Measurements from ENCODE around the gene ANP32E. TPM values are rescaled to one million over a fixed set of nuclear protein-coding genes. Genes with fewer than 3 reads are reported as not detected.
A peak's percentile ranks its signal among the peaks of the same experiment; 100 is the strongest.

The ANP32E gene
- total and polyA plus RNA-seq, 2 of the 8 experiments (the other 6 are each of a cell fraction or from before 2014, with no cell fraction given): 20.7 to 123 TPM

DNA sequence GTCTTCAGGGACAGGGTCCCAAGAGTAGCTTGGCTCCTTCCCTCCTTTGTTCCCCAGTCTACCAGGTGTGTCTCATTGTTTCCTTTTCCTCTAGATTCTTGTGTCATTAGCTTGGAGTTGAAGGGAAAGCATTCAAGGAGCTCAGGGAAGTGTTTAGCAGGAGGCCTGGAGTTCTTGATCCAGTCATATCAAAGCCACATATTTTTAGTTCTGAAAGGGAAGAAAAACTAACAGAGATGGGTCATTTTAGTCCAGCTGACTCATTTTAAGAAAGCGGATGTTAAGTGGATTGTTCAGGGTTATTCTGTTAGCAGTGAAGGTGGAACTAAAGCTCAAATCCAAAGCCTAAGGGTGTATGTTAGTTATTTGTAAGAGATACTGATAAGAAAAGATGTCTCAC is 37.4 kb upstream of the ANP32E start:
- Histone ChIP-seq H3K27ac (ENCODE audit: low read depth, low read length) (peak overlapping the region; percentile 30; the same call in 1 of the 2 replicates), H2BK5ac (ENCODE audit: low read depth, low read length) (0 out of 2 replicates have a peak overlapping the region, but pooled peaks have one; percentile 1), H2AK5ac (ENCODE audit: low read depth, low read length) (no peak overlapping the region), H3K23ac (ENCODE audit: insufficient read length) (no peak overlapping the region), H4K20me1 (replicated peaks in 1 of 2; ENCODE audit: control insufficient read depth in 1 of 2, insufficient read depth in 2 of 2, low read length in 2 of 2) (no peaks in the 10 kb centered on the region), H3K23me2 (ENCODE audit: low read depth, low read length) (peaks cover 3% of the 10 kb centered on the region), H3K4ac (replicated peaks; ENCODE audit: insufficient read length, low read depth, low read length) (no peak overlapping the region), H2BK120ac (replicated peaks; ENCODE audit: low read depth, low read length) (no peak overlapping the region), H3K79me1 (ENCODE audit: low read depth, low read length) (no peaks in the 10 kb centered on the region), H2BK15ac (ENCODE audit: low read length) (no peak overlapping the region), H4K5ac (ENCODE audit: insufficient read length, low read depth, low read length) (no peak overlapping the region), H2AFZ (ENCODE audit: low read length) (no peak overlapping the region), H2BK20ac (ENCODE audit: low read length) (no peak overlapping the region), H3K36me3 (ENCODE audit: control insufficient read depth in 2 of 4, insufficient read depth in 4 of 4, low read length in 3 of 4) (peaks cover 0 to 5% (median 1%) of the 10 kb centered on the region in 4 experiments; a peak in 2 of 8 replicates), H4K91ac (replicated peaks; ENCODE audit: insufficient read length, low read length) (no peak overlapping the region), H3K4me1 (replicated peaks in 1 of 4; ENCODE audit: control insufficient read depth in 3 of 4, insufficient read depth in 4 of 4, low read length in 3 of 4) (peaks cover 3 to 7% (median 5%) of the 10 kb centered on the region in 4 experiments; a peak in 4 of 7 replicates), H4K8ac (ENCODE audit: extremely low read depth, insufficient read depth, low read length) (no peak overlapping the region), H3K14ac (ENCODE audit: insufficient read length) (no peak overlapping the region), H3K27me3 (replicated peaks in 1 of 4; ENCODE audit: control insufficient read depth in 3 of 4, extremely low read depth in 1 of 4, insufficient read depth in 3 of 4, low read length in 3 of 4) (no peaks in the 10 kb centered on the region), H3K9ac (replicated peaks in 1 of 4; ENCODE audit: extremely low read depth in 1 of 4, low read depth in 3 of 4, low read length in 3 of 4) (peak overlapping the region in 1 of 4 experiments; percentile 70; a peak in 2 of 7 replicates), H3K18ac (ENCODE audit: extremely low read depth, low read length) (no peak overlapping the region), H3K9me3 (ENCODE audit: insufficient read depth in 2 of 2, low read depth in 1 of 2, low read length in 1 of 2) (no peaks in the 10 kb centered on the region), H2BK12ac (ENCODE audit: low read depth, low read length) (0 out of 2 replicates have a peak overlapping the region, but pooled peaks have one; percentile 27), H3K79me2 (ENCODE audit: control insufficient read depth in 1 of 2, insufficient read depth in 2 of 2, low read length in 2 of 2) (peaks cover under 1 to 4% of the 10 kb centered on the region in 2 experiments; a peak in 2 of 4 replicates), H3K56ac (replicated peaks; ENCODE audit: insufficient read length, low read depth, low read length) (no peak overlapping the region), H3K4me2 (ENCODE audit: insufficient read depth in 1 of 2, low read depth in 2 of 2, low read length in 2 of 2) (peak overlapping the region; percentile 32 to 82; a peak in 3 of 4 replicates), H3K4me3 (ENCODE audit: extremely low read depth in 1 of 4, insufficient read depth in 2 of 4, low read depth in 3 of 4, low read length in 4 of 4) (peak overlapping the region; percentile 20 to 57 (median 38); a peak in 5 of 8 replicates)
- ChIA-PET CTCF (ENCODE audit: partially characterized antibody) (interaction anchor here (0.9 to 16.5 kb wide), 5 partner anchors 8 to 34 kb away, joined by 3 to 326 read pairs (median 5); partner anchors contain the start of genes CA14 and CIART), POLR2A (ENCODE audit: partially characterized antibody) (interaction anchor here (0.7 to 25.2 kb wide), 10 partner anchors 7 to 73 kb away, joined by 3 to 535 read pairs (median 6); partner anchors contain the start of genes CA14 and CIART)
- DNase-seq (ENCODE audit: low read depth in 1 of 2, low spot score in 2 of 2) (no peak), FAIRE-seq (no peak)
- 67% methylated on average over 1 of the region's 1 CpG; no CpG with 5 or more reads in 1 of the 2 experiments for WGBS, 2 experiments (ENCODE audit: extremely low coverage in 1 of 2, insufficient coverage in 1 of 2, insufficient read length in 1 of 2, insufficient replicate concordance in 2 of 2, low coverage in 1 of 2, low lambda C conversion rate in 2 of 2, missing lambda C conversion rate in 1 of 2)
- TF ChIP-seq SP2 (IDR thresholded peaks at IDR 0.05; ENCODE audit: low read length) (no peak), TBP (IDR thresholded peaks at IDR 0.05; ENCODE audit: low read depth, low read length) (no peak), RNF2 (IDR thresholded peaks at IDR 0.05; ENCODE audit: borderline replicate concordance, low read depth, low read length, missing control alignments, poor library complexity, severe bottlenecking) (no peak), BRCA1 (IDR thresholded peaks at IDR 0.05; ENCODE audit: low read depth, low read length) (no peak), CHD1 (IDR thresholded peaks at IDR 0.05; ENCODE audit: low read depth, low read length) (no peak), POLR2A (IDR thresholded peaks at IDR 0.05; ENCODE audit: control extremely low read depth in 1 of 2, low read depth in 2 of 2, low read length in 2 of 2) (no peak), RFX5 (IDR thresholded peaks at IDR 0.05; ENCODE audit: borderline replicate concordance, low read depth, low read length) (no peak), SP1 (IDR thresholded peaks at IDR 0.05; ENCODE audit: low read depth, low read length) (no peak), KDM5A (IDR thresholded peaks at IDR 0.05; ENCODE audit: low read length) (no peak), JUN (IDR thresholded peaks at IDR 0.05; ENCODE audit: low read depth, low read length) (no peak), NRF1 (IDR thresholded peaks at IDR 0.05; ENCODE audit: low read depth, low read length) (no peak), CHD2 (IDR thresholded peaks at IDR 0.05; ENCODE audit: low read length) (no peak)

All from H1 (cell line).